ENCODE measurements around the gene CASP3. TPM values are rescaled to one million over a fixed set of nuclear protein-coding genes. Genes with fewer than 3 reads are reported as not detected.
"Not testable (repeated sequence)": the region's sequence is repeated elsewhere in the genome, so short reads cannot be mapped to it uniquely, and the experiment has no call there.

CASP3 gene
- polyA plus RNA-seq, 4 donors = 30.5 to 41.5 (median 39.0) TPM

DNA sequence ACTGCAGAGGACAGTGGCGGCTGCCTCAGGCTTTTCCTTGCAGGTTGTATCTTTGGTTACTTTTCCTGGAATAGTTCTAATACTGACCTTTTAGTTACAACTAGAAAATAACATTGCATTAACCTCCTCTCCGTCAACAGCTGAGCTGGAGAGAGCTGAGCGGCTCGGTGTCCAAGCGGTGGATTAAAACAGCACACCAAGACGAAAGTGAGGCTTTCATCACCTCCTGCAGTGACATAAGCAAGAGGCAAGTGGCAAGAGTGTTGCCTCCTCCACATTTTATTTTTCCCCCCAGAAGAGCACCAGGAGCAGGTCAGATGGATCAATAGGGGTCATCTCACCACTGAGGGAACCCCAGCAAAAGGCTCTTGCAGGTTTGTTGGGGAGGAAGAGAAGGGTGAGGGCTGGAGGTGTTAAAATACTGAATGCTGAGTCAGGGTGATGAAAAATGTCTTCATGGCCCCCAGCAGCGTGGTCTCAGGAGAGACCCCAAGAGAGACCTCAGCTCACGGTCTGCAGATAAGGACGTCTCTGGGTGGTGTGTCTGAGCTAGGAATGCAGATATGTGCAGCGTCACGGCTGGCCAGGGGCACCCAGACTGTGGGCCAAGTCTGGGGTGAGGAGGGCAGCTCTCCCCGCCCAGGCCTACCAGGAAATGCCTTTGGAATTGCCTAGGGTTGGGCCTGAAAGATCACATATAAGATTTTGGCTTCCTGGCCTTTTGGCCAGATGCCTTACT lies 50.3 kb downstream of the CASP3 start:
- DNase-seq (ENCODE audit: low read depth in 4 of 4, low spot score in 3 of 4) = no peak

DNA sequence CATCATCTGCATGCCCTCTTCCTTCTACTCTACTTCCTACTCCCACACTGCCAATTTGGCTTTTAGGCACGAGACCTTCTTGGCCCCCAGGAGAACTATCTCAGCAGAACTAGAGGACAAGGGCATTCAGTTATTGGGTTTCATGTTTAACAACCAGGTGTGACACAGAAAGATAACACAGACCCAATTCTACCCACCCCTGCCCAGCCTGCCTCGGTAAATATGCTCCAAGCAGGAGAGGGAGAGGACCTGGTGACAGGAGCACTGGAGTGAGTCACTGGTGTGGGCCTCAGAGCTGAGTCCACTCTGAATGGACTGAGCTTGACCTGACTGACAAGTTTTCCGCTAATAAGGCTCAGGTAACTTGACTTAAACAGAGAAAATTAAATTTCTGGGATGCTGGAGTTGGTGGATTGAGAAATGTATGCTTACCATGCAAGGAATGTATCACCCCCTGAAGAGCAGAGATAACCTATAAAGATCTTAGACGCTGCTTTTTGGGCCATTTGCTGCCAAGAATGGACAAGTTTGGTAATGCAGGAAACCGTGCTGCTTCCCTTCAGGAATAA lies 52.5 kb downstream of the CASP3 start:
- no peak for DNase-seq (ENCODE audit: low read depth in 4 of 4, low spot score in 3 of 4)

GRCh38 chr4:184596044-184596616 lies 53.1 kb downstream of the CASP3 start:
- DNase-seq (ENCODE audit: low read depth in 4 of 4, low spot score in 3 of 4) = no peak

- no peak for DNase-seq (ENCODE audit: low read depth in 4 of 4, low spot score in 3 of 4)
Observed at GRCh38 chr4:184595430-184595829, 53.8 kb downstream of the CASP3 start.

DNA sequence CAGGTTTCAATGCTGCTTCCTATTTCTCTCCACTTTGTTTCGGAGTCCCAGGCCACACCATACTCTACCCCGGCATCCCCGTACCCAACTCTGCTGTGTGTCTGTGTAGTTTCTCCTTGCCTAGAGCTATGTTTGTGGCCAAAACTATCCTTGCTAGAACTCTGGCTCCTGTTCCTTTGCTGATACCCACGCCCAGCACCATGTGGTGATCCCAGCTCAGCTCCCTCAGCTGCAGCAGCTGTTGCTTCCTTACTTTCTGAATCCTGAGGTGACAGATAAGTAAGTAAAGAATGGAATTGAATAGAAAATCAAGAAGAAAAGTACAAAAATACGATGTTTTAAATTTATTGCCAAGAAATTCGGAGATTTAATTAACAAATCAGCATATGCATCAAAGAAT lies 55.8 kb downstream of the CASP3 start:
- DNase-seq (ENCODE audit: low read depth in 4 of 4, low spot score in 3 of 4) = no peak

- DNase-seq (ENCODE audit: low read depth in 4 of 4, low spot score in 3 of 4) = not testable (repeated sequence)
Observed at GRCh38 chr4:184591747-184592270, 57.4 kb downstream of the CASP3 start.

DNA sequence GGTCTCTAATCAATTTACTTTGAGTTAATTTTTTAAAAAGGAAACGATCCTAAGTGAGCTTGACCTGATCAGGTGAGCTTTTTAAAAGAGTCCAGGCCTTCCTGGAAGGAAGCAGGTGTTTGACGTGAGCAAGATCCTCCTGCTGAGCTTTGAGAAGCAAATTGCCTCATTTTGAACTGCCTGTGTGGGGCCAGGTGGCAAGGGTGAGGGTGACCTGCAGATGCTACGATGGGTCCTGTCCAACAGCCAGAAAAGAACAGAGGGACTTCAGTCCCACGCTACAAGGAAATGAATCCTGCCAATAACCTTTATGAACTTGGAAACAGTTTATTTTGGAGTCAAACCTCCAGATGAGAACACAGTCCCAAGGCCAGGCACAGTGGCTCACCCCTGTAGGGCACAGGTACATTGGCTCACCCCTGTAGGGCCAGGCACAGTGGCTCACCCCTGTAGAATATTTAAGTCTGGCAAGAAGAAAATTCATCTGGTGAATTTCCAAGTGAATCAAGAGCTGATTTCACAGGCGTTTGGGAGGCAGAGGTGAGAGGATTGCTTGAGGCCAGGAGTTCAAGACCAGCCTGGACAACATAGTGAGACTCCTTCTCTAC lies 58.1 kb downstream of the CASP3 start:
- DNase-seq (ENCODE audit: low read depth in 4 of 4, low spot score in 3 of 4) = no peak

DNA sequence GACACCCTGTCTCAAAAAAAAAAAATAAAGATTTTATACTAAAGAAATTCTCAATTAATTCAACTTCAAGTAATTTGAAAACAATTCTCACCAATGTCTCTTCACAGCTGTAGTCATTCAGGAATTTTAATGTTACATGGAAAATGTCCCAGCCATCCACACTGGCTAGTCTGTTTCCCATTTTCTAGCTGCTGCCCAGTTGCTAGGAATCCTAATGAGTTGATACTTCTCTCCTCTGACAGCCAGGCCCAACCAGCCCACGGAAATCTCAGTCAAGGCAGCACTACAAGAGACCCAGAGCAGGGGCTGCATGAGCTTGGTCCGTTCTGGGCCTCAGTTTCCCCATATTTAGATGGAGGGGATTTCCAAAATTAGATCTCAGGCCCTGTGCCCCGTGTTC lies 59.1 kb downstream of the CASP3 start:
- no peak for DNase-seq (ENCODE audit: low read depth in 4 of 4, low spot score in 3 of 4)

GRCh38 chr4:184588893-184589292 lies 60.4 kb downstream of the CASP3 start:
- DNase-seq (ENCODE audit: low read depth in 4 of 4, low spot score in 3 of 4) = no peak

DNA sequence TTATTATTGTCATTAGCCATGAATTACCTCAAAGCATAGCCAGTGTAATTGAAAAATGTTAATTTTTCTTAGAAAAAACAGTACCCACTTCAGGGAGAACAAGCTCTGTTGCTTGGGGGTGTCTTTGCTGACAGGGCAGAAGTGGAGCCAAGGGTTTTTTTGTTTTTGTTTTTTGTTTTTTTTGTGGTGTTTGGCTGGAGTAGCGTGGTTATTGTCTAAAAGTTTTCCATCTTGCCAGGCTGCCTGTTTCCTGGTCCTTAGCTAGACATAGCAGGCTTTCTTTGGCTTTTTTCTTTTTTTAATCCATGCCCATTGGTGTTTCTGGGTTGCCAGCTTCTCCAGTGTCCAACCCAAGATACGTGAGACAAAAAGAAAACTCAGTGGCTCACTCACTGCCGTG lies 61.5 kb downstream of the CASP3 start:
- DNase-seq (ENCODE audit: low read depth in 4 of 4, low spot score in 3 of 4) = no peak

DNA sequence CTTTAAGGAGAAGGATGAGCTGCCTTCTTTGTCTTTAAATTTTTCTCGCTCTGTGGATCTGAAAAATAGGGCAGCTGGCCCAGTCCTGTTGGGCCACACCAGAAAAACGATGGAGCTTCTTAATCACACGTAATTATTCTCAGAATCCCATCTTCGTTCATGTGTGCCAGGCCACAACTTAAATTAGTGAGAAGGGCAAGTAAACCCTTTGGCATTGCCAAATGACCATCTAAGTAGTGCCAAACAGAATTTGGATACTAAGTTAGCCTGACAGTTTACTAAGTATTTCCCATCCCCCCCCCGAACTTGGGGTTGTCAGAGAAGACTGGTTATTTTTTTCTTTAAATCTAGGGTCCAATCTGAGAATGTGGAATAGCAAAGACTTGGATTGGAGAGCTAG lies 62.0 kb downstream of the CASP3 start:
- DNase-seq (ENCODE audit: low read depth in 4 of 4, low spot score in 3 of 4) = no peak

DNA sequence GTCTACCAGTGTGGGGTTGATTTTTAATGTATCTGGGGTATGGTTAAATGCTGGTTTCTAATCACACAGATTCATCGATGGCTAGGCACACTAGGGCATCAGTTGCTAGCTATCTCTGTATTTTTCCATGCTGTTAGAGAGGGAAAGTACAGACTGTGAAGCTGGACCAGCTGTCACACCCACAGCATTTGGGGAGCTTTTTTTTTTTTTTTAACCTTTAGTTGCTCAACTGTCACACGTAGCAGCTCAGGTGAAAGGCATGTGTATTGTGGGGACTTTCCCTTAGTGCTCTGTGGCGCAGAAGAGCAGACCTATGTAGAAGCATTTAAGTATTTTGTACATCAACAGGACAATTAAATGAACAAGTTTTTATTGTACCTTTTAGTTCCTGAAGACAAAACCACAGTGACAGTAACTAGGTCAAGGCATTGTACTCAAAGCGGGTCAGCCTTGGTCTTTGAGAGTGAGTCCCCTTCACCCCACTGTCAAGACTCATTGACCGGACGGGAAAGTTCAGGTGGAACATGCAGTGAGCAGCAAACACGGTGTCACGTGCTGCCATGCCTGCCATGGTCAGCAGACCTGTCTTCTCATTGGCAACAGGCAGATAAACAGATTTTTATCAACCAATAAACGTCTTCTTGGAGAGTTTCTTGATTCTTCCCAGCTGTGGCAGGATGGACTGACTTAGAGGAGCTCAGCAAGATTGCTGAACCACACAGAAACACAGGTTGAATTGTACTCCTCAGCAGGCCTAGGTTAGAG lies 65.3 kb downstream of the CASP3 start:
- no peak for DNase-seq (ENCODE audit: low read depth in 4 of 4, low spot score in 3 of 4)

Other genes starting within 250 kb of the CASP3 start
- gene IRF2, start 174.9 kb downstream of the CASP3 start, polyA plus RNA-seq (ENCODE audit: insufficient read length in 4 of 4) = 10 to 100 TPM; 31.6 to 39.6 (median 36.2) TPM
- gene PRIMPOL, start 291 bp upstream of the CASP3 start, polyA plus RNA-seq (ENCODE audit: insufficient read length in 4 of 4) = 10 to 100 TPM; 27.3 to 36.4 (median 30.6) TPM
- gene CENPU, start 84.6 kb upstream of the CASP3 start, polyA plus RNA-seq (ENCODE audit: insufficient read length in 4 of 4) = 10 to 100 TPM; 31.3 to 49.5 (median 42.4) TPM
- gene ACSL1, start 176.5 kb upstream of the CASP3 start, polyA plus RNA-seq (ENCODE audit: insufficient read length in 4 of 4) = 10 to 100 TPM; 48.6 to 75.1 (median 61.5) TPM

Data from right renal pelvis (tissue), 4 donors.